Activated CD8-positive, alpha-beta memory T cell treated with anti-CD3 and anti-CD28 coated beads, Interleukin-2, amount 10 ng/mL, durations not matched to agents 7 days and 5 days (primary cell): Measurements from ENCODE around the gene GAGE13. TPM values are rescaled to one million over a fixed set of nuclear protein-coding genes. Genes with fewer than 3 reads are reported as not detected.

Source experiments
- total RNA-seq, 2 experiments: library from RNA; stranded (reverse); gene quantifications; one replicate each; pipeline ENCODE4 v1.2.3, GENCODE V29; 2021

GAGE13 gene
- total RNA-seq, 2 experiments from 2014 or later, result not detected

Other genes starting within 250 kb of the GAGE13 start
- 10 to 100 TPM; 25.7 to 29.6 TPM for gene GPKOW, start 207.8 kb upstream of the GAGE13 start, total RNA-seq
- gene MAGIX, start 168.8 kb upstream of the GAGE13 start, total RNA-seq, result 1 to 10 TPM; 1.1 to 2.0 TPM
- gene PLP2, start 159.7 kb upstream of the GAGE13 start, total RNA-seq, result 10 to 100 TPM; 21.9 to 44.7 TPM
- 10 to 100 TPM; 21.1 to 24.7 TPM for gene PRICKLE3, start 145.2 kb upstream of the GAGE13 start, total RNA-seq
- gene SYP, start 131.4 kb upstream of the GAGE13 start, total RNA-seq, result 1 to 10 TPM; 1.9 to 3.9 TPM
- 1 to 10 TPM in 1 of 2 experiments, under 1 TPM in 1; 0.19 to 1.3 TPM for gene CACNA1F, start 98.2 kb upstream of the GAGE13 start, total RNA-seq
- 10 to 100 TPM; 24.6 to 29.9 TPM for gene CCDC22, start 96.1 kb upstream of the GAGE13 start, total RNA-seq
- 10 to 100 TPM; 26.8 to 82.1 TPM for gene FOXP3, start 66.9 kb upstream of the GAGE13 start, total RNA-seq
- 10 to 100 TPM; 13.9 to 14.4 TPM for gene PPP1R3F, start 61.8 kb upstream of the GAGE13 start, total RNA-seq
- gene GAGE10, start 27.9 kb upstream of the GAGE13 start, total RNA-seq, result not detected
- not detected for gene GAGE12J, start 9.5 kb upstream of the GAGE13 start, total RNA-seq
- gene GAGE12C, start 200.6 kb downstream of the GAGE13 start, total RNA-seq, result not detected
- gene GAGE12D, start 210.2 kb downstream of the GAGE13 start, total RNA-seq, result not detected
- not detected for gene GAGE12E, start 219.7 kb downstream of the GAGE13 start, total RNA-seq
- gene GAGE12F, start 229.3 kb downstream of the GAGE13 start, total RNA-seq, result not detected
- gene GAGE12G, start 238.8 kb downstream of the GAGE13 start, total RNA-seq, result not detected
- gene GAGE12H, start 248.4 kb downstream of the GAGE13 start, total RNA-seq, result not detected